DOHH2 (cell line): Measurements from ENCODE around the gene LGR6.

Experiments used
- H3F3A ChIP-seq: fragments of 200-600 bp; sonication (generic), shearing (Covaris generic); 2 replicates; pipeline ENCODE4 v1.6.0; 2016; ENCODE audit warnings: antibody characterized with exemption, mild to moderate bottlenecking; ENCODE audit not compliant: control insufficient read depth, insufficient read depth
- H3K27ac ChIP-seq: fragments of 200-600 bp; sonication (generic); 2 replicates; pipeline ENCODE4 v1.5.1; 2014; ENCODE audit warnings: low read depth, mild to moderate bottlenecking, low read length, moderate library complexity
- H3K27me3 ChIP-seq: fragments of 200-600 bp; sonication (generic); 2 replicates; pipeline ENCODE4 v1.6.1; 2014; ENCODE audit warnings: mild to moderate bottlenecking, low read length, mixed read lengths; ENCODE audit not compliant: control insufficient read depth
- H3K36me3 ChIP-seq: fragments of 200-600 bp; sonication (generic); 2 replicates; pipeline ENCODE4 v1.6.1; 2014; ENCODE audit warnings: mild to moderate bottlenecking, low read length, moderate library complexity, mixed read lengths; ENCODE audit not compliant: control insufficient read depth
- H3K4me1 ChIP-seq: fragments of 200-600 bp; sonication (generic); 2 replicates; pipeline ENCODE4 v1.6.1; 2014; ENCODE audit warnings: mild to moderate bottlenecking, low read length, mixed read lengths; ENCODE audit not compliant: control insufficient read depth
- H3K4me2 ChIP-seq: fragments of 200-600 bp; sonication (generic); 2 replicates; pipeline ENCODE4 v1.6.0; 2014; ENCODE audit warnings: mild to moderate bottlenecking, low read length, moderate library complexity
- H3K4me3 ChIP-seq: fragments of 200-600 bp; sonication (generic); 2 replicates; pipeline ENCODE4 v1.5.1; 2014; ENCODE audit warnings: mild to moderate bottlenecking, low read length, mixed read lengths
- H3K79me2 ChIP-seq: fragments of 200-600 bp; sonication (generic); 2 replicates; pipeline ENCODE4 v1.6.1; 2014; ENCODE audit warnings: mild to moderate bottlenecking, low read length, mixed read lengths; ENCODE audit not compliant: control insufficient read depth
- H3K9me2 ChIP-seq: fragments of 200-600 bp; sonication (generic); replicated peaks from 2 replicates; pipeline ENCODE4 v1.6.1; 2014; ENCODE audit warnings: mild to moderate bottlenecking, low read length, mixed read lengths; ENCODE audit not compliant: control insufficient read depth
- H3K9me3 ChIP-seq: fragments of 200-600 bp; sonication (generic); 2 replicates; pipeline ENCODE4 v1.6.1; 2014; ENCODE audit warnings: antibody characterized with exemption, low read length, mixed read lengths; ENCODE audit not compliant: control insufficient read depth, insufficient read depth
- H4K20me1 ChIP-seq: fragments of 200-600 bp; sonication (generic); 2 replicates; pipeline ENCODE4 v1.6.0; 2014; ENCODE audit warnings: low read depth, mild to moderate bottlenecking, antibody characterized with exemption, low read length, moderate library complexity; ENCODE audit not compliant: control insufficient read depth, insufficient read depth
- EZH2phosphoT487 ChIP-seq: fragments of 200-600 bp; sonication (generic); IDR thresholded peaks from 2 replicates; pipeline ENCODE4 v1.6.1; 2017; ENCODE audit warnings: borderline replicate concordance, mild to moderate bottlenecking, antibody characterized with exemption, low read length, moderate library complexity, mixed read lengths
- TF ChIP-seq, protein P1 (sequence below): fragments of 200-600 bp; sonication (generic); IDR thresholded peaks from one replicate; pipeline ENCODE4 v1.5.1; 2014; ENCODE audit warnings: antibody characterized with exemption, mild to moderate bottlenecking, low read depth, low read length; ENCODE audit not compliant: poor library complexity, severe bottlenecking

The LGR6 gene

DNA sequence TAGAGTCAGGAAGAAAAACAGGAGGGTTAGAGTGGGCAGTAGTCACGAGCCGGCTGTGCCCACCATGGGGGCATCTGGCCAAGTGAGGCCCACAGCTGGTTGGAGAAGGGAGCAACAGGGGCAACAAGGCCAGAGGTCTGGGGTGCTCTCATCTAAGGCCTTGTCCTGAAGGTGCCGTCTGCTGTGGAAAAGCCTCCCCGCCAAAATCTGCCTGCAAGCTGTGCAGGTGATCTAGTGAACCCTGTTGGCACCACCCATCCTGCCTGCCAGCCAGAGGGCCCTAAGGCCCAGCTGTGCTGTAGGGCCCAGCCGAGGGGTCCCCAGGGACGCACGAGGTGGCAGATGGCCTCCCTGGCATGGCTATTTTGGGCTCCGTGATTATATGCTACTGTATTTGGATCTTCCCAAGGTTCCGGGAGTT, 51.3 kb downstream of the LGR6 start:
- Histone ChIP-seq H3K79me2 (no peaks in the 10 kb centered on the region), H3K36me3 (no peaks in the 10 kb centered on the region), H3K9me2 (no peaks in the 10 kb centered on the region), H3K4me2 (no peak overlapping the region), H3K4me1 (peaks cover 4% of the 10 kb centered on the region; the same call in 1 of the 2 replicates), H3F3A (no peaks in the 10 kb centered on the region), H3K4me3 (no peak overlapping the region), H3K27me3 (peaks cover 34% of the 10 kb centered on the region), H4K20me1 (no peaks in the 10 kb centered on the region), H3K9me3 (no peaks in the 10 kb centered on the region), H3K27ac (no peak overlapping the region)
- TF ChIP-seq, protein P1, sequence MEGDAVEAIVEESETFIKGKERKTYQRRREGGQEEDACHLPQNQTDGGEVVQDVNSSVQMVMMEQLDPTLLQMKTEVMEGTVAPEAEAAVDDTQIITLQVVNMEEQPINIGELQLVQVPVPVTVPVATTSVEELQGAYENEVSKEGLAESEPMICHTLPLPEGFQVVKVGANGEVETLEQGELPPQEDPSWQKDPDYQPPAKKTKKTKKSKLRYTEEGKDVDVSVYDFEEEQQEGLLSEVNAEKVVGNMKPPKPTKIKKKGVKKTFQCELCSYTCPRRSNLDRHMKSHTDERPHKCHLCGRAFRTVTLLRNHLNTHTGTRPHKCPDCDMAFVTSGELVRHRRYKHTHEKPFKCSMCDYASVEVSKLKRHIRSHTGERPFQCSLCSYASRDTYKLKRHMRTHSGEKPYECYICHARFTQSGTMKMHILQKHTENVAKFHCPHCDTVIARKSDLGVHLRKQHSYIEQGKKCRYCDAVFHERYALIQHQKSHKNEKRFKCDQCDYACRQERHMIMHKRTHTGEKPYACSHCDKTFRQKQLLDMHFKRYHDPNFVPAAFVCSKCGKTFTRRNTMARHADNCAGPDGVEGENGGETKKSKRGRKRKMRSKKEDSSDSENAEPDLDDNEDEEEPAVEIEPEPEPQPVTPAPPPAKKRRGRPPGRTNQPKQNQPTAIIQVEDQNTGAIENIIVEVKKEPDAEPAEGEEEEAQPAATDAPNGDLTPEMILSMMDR, result no peak
- TF ChIP-seq EZH2phosphoT487, result no peak

DNA sequence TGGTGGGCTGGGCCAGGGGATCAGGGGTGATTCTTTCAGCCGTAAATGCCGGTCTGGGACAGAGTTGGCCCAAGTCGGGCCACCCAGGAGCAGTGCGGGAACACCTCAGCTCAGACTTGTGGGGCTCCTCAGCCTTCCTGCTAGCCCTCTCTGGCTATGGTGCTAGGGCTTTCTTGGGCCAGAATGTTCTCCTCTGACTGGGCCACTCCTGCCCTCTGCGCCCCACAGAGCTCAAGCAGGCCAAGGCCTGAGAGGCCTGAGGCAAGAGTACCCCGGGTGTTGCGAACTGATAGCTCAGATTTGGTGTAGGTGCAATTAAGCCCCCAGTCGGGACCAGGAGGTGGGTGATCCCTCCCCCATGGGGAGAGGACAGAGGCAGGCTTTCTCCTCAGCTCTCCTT, 51.8 kb downstream of the LGR6 start:
- no peaks in the 10 kb centered on the region for H3K9me3 ChIP-seq
- no peak overlapping the region for H3K4me3 ChIP-seq
- H3K27ac ChIP-seq, result no peak overlapping the region
- H3K36me3 ChIP-seq, result no peaks in the 10 kb centered on the region
- H3K79me2 ChIP-seq, result no peaks in the 10 kb centered on the region
- no peaks in the 10 kb centered on the region for H4K20me1 ChIP-seq
- peaks cover 34% of the 10 kb centered on the region for H3K27me3 ChIP-seq
- H3F3A ChIP-seq, result no peaks in the 10 kb centered on the region
- H3K4me2 ChIP-seq, result no peak overlapping the region
- H3K9me2 ChIP-seq, result no peaks in the 10 kb centered on the region
- H3K4me1 ChIP-seq, result peaks cover 4% of the 10 kb centered on the region; the same call in 1 of the 2 replicates
- TF ChIP-seq, protein P1, result no peak
- no peak for TF ChIP-seq EZH2phosphoT487

DNA sequence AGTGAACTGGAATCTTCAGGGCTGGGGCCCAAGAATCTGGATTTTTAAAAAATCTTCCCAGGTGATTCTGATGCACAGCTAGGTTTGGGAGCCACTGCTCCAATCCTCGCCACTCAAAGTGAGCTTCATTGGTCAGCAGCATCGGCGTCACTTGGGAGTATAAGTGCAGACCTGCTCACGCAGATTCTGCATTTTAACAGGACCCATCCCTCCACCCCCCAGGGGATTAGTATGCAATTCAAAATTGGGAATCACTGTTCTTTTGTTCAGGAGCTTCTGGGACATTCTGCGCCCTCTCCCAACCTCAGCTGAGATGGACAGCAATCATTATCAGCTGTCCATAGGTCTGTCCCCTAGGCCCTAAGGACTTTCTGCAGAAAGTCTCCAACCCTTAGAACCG, 53.5 kb downstream of the LGR6 start:
- H3K4me3 ChIP-seq, result no peak overlapping the region
- H3K4me2 ChIP-seq, result no peak overlapping the region
- H3K9me3 ChIP-seq, result no peaks in the 10 kb centered on the region
- TF ChIP-seq, protein P1, result no peak
- TF ChIP-seq EZH2phosphoT487, result no peak
- H3K9me2 ChIP-seq, result no peaks in the 10 kb centered on the region
- no peak overlapping the region for H3K27ac ChIP-seq
- peaks cover 4% of the 10 kb centered on the region; the same call in 1 of the 2 replicates for H3K4me1 ChIP-seq
- H3K79me2 ChIP-seq, result no peaks in the 10 kb centered on the region
- peaks cover 26% of the 10 kb centered on the region for H3K27me3 ChIP-seq
- H3K36me3 ChIP-seq, result no peaks in the 10 kb centered on the region
- H4K20me1 ChIP-seq, result no peaks in the 10 kb centered on the region
- no peaks in the 10 kb centered on the region for H3F3A ChIP-seq
